Liver (tissue), 9 donors: ENCODE results near the gene RIC8B. TPM values are rescaled to one million over a fixed set of nuclear protein-coding genes. Genes with fewer than 3 reads are reported as not detected.

Source experiments
- DNase-seq: peaks from one replicate; pipeline ENCODE4 v3.0.0-alpha.2; 2017; ENCODE audit warnings: low spot score
- H3K27ac ChIP-seq, 2 donors: one replicate each; pipeline ENCODE4 v1.7.0; 2013; ENCODE audit warnings: inconsistent platforms in 2 of 2, low read length in 2 of 2, control low read depth in 1 of 2, low read depth in 1 of 2, mild to moderate bottlenecking in 1 of 2
- H3K27me3 ChIP-seq, 4 donors: one replicate each; pipeline versions ENCODE4 v1.6.1 to v1.7.0; 2013; ENCODE audit warnings: low read length in 3 of 4, inconsistent platforms in 1 of 4, mild to moderate bottlenecking in 1 of 4, moderate library complexity in 1 of 4; ENCODE audit not compliant: control insufficient read depth in 4 of 4, insufficient read depth in 4 of 4
- H3K36me3 ChIP-seq, 4 donors: one replicate each; pipeline versions ENCODE4 v1.6.1 to v1.7.0; 2013; ENCODE audit warnings: low read length in 3 of 4, mild to moderate bottlenecking in 3 of 4, low read depth in 1 of 4, moderate library complexity in 1 of 4; ENCODE audit not compliant: control insufficient read depth in 4 of 4, insufficient read depth in 3 of 4
- H3K4me1 ChIP-seq, 4 donors: one replicate each; pipeline versions ENCODE4 v1.6.1 to v1.7.0; 2013; ENCODE audit warnings: low read length in 3 of 4, mild to moderate bottlenecking in 3 of 4, moderate library complexity in 1 of 4; ENCODE audit not compliant: control insufficient read depth in 4 of 4, insufficient read depth in 4 of 4
- H3K4me3 ChIP-seq, 3 donors: one replicate each; pipeline versions ENCODE4 v1.6.1 to v1.7.0; 2013; ENCODE audit warnings: low read length in 3 of 3, control low read depth in 1 of 3, low read depth in 1 of 3, mild to moderate bottlenecking in 1 of 3
- H3K9ac ChIP-seq, 2 donors: one replicate each; pipeline ENCODE4 v1.7.0; 2013; ENCODE audit warnings: low read length in 2 of 2, mild to moderate bottlenecking in 2 of 2, moderate library complexity in 2 of 2, control low read depth in 1 of 2, low read depth in 1 of 2
- H3K9me3 ChIP-seq, 4 donors: one replicate each; pipeline versions ENCODE4 v1.6.1 to v1.7.0; 2013; ENCODE audit warnings: low read length in 3 of 4; ENCODE audit not compliant: control insufficient read depth in 4 of 4
- ATF3 ChIP-seq: IDR thresholded peaks from 2 replicates; pipeline ENCODE4 v1.6.1; 2016; ENCODE audit warnings: antibody characterized with exemption
- CTCF ChIP-seq: fragments of 150-350 bp; IDR thresholded peaks from 2 replicates; pipeline ENCODE4 v1.5.1; 2017; ENCODE audit warnings: improper control_type of control experiment, low read depth, low read length; ENCODE audit not compliant: missing input control
- EGR1 ChIP-seq, 2 donors: IDR thresholded peaks; 2 replicates each; pipeline ENCODE4 v1.6.1; 2016 to 2018; ENCODE audit warnings: antibody characterized with exemption in 2 of 2, low read depth in 2 of 2
- FOXA1 ChIP-seq: IDR thresholded peaks from 2 replicates; pipeline ENCODE4 v1.6.1; 2016; ENCODE audit warnings: antibody characterized with exemption
- FOXA2 ChIP-seq: IDR thresholded peaks from 2 replicates; pipeline ENCODE4 v1.6.1; 2016; ENCODE audit warnings: antibody characterized with exemption
- GABPA ChIP-seq, 2 donors: IDR thresholded peaks in 1 of 2; conservative IDR thresholded peaks in 1 of 2; 2 replicates each; pipeline ENCODE4 v1.6.1; 2016; ENCODE audit warnings: antibody characterized with exemption in 2 of 2, mild to moderate bottlenecking in 1 of 2, moderate library complexity in 1 of 2
- HNF4A ChIP-seq, 2 donors: conservative IDR thresholded peaks; 2 replicates each; pipeline ENCODE4 v1.6.1; 2016; ENCODE audit warnings: antibody characterized with exemption in 2 of 2, mild to moderate bottlenecking in 2 of 2
- HNF4G ChIP-seq: IDR thresholded peaks from 2 replicates; pipeline ENCODE4 v1.6.1; 2016; ENCODE audit warnings: antibody characterized with exemption
- JUND ChIP-seq, 2 donors: IDR thresholded peaks; 2 replicates each; pipeline ENCODE4 v1.6.1; 2016; ENCODE audit warnings: antibody characterized with exemption in 2 of 2
- MAX ChIP-seq: IDR thresholded peaks from 2 replicates; pipeline ENCODE4 v1.6.1; 2016; ENCODE audit warnings: antibody characterized with exemption
- NR2F2 ChIP-seq: IDR thresholded peaks from 2 replicates; pipeline ENCODE4 v1.6.1; 2016; ENCODE audit warnings: antibody characterized with exemption
- RAD21 ChIP-seq, 2 donors: IDR thresholded peaks; 2 replicates each; pipeline ENCODE4 v1.6.1; 2016; ENCODE audit warnings: antibody characterized with exemption in 2 of 2, mild to moderate bottlenecking in 2 of 2
- RXRA ChIP-seq, 2 donors: IDR thresholded peaks; 2 replicates each; pipeline ENCODE4 v1.6.1; 2017 to 2018; ENCODE audit warnings: antibody characterized with exemption in 2 of 2, mild to moderate bottlenecking in 1 of 2
- TAF1 ChIP-seq: conservative IDR thresholded peaks from 2 replicates; pipeline ENCODE4 v1.6.1; 2016; ENCODE audit warnings: antibody characterized with exemption, mild to moderate bottlenecking
- YY1 ChIP-seq: IDR thresholded peaks from 2 replicates; pipeline ENCODE4 v1.6.1; 2016; ENCODE audit warnings: antibody characterized with exemption, mild to moderate bottlenecking
- ZBTB33 ChIP-seq: IDR thresholded peaks from 2 replicates; pipeline ENCODE4 v1.6.1; 2016; ENCODE audit warnings: antibody characterized with exemption
- WGBS: extraction: QIAGEN DNeasy Blood & Tissue Kit; methylation state at CpG from one replicate; pipeline ENCODE4 v1.1.7; 2013; 5-methylcytosine and 5-hydroxymethylcytosine counted together
- polyA plus RNA-seq, 2 donors: library from polyadenylated mRNA; stranded (reverse) in 1 of 2; unstranded in 1 of 2; fragments of 200-250 nt in 1 of 2; fragments of >200 nt in 1 of 2; fragmentation: Nextera tagmentation in 1 of 2; extraction: Ambion mirVana in 1 of 2; gene quantifications; one replicate each; pipeline versions ENCODE4 v1.2.1 to v1.2.3, GENCODE V29; 2013 to 2015
- total RNA-seq, 2 donors: library from RNA; depleted of rRNA; stranded (reverse); fragments of >200 nt; gene quantifications; one replicate each; pipeline ENCODE4 v1.2.3, GENCODE V29; 2014
- TF ChIP-seq, protein P1 (sequence below): IDR thresholded peaks from 2 replicates; pipeline ENCODE4 v1.6.1; 2016; ENCODE audit warnings: antibody characterized with exemption, mild to moderate bottlenecking
- donor health status: healthy.
- donor health status: healthy.
- donor health status: healthy.
- donor health status: healthy.
- donor health status: healthy.

The RIC8B gene
- total and polyA plus RNA-seq, 4 donors: 2.7 to 15.1 (median 4.2) TPM

DNA sequence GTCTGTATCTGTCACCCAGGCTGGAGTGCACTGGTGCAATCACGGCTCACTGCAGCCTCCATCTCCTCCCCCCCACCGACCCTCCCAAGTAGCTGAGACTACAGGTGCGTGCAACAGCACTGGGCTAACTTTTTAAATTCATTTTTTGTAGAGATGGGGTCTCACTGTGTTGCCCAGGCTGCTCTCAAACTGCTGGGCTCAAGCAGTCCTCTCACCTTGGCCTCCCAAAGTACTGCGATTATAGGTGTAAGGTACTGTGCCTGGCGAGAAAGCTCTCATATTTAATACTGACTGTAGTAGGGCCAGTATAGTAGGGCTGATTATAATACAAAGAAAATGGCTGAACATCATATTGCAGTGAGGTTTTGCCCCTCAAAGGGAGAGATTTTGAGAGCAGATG, 2.4 kb downstream of the RIC8B start:
- Histone ChIP-seq H3K27me3 (no peaks in the 10 kb centered on the region), H3K9ac (no peak overlapping the region), H3K9me3 (no peaks in the 10 kb centered on the region), H3K36me3 (no peaks in the 10 kb centered on the region), H3K4me1 (peaks cover 4 to 28% (median 17%) of the 10 kb centered on the region in 4 donors), H3K27ac (no peak overlapping the region), H3K4me3 (no peak overlapping the region)
- TF ChIP-seq ZBTB33 (no peak), YY1 (no peak), EGR1 (IDR thresholded peaks at IDR 0.05; ENCODE audit: low read depth in 2 of 2) (no peak), RXRA (IDR thresholded peaks at IDR 0.05) (no peak), FOXA1 (no peak), ATF3 (no peak), JUND (IDR thresholded peaks at IDR 0.05) (no peak), NR2F2 (no peak), FOXA2 (no peak), RAD21 (IDR thresholded peaks at IDR 0.05) (no peak), HNF4A (conservative IDR thresholded peaks at IDR 0.05) (no peak), CTCF (no peak), MAX (no peak), GABPA (IDR thresholded peaks at IDR 0.05 in 1 of 2, conservative IDR thresholded peaks at IDR 0.05 in 1 of 2) (no peak)
- TF ChIP-seq, protein P1, sequence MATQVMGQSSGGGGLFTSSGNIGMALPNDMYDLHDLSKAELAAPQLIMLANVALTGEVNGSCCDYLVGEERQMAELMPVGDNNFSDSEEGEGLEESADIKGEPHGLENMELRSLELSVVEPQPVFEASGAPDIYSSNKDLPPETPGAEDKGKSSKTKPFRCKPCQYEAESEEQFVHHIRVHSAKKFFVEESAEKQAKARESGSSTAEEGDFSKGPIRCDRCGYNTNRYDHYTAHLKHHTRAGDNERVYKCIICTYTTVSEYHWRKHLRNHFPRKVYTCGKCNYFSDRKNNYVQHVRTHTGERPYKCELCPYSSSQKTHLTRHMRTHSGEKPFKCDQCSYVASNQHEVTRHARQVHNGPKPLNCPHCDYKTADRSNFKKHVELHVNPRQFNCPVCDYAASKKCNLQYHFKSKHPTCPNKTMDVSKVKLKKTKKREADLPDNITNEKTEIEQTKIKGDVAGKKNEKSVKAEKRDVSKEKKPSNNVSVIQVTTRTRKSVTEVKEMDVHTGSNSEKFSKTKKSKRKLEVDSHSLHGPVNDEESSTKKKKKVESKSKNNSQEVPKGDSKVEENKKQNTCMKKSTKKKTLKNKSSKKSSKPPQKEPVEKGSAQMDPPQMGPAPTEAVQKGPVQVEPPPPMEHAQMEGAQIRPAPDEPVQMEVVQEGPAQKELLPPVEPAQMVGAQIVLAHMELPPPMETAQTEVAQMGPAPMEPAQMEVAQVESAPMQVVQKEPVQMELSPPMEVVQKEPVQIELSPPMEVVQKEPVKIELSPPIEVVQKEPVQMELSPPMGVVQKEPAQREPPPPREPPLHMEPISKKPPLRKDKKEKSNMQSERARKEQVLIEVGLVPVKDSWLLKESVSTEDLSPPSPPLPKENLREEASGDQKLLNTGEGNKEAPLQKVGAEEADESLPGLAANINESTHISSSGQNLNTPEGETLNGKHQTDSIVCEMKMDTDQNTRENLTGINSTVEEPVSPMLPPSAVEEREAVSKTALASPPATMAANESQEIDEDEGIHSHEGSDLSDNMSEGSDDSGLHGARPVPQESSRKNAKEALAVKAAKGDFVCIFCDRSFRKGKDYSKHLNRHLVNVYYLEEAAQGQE: no peak
- no peak for DNase-seq
- 96% methylated on average over 5 of the region's 5 CpGs for WGBS

DNA sequence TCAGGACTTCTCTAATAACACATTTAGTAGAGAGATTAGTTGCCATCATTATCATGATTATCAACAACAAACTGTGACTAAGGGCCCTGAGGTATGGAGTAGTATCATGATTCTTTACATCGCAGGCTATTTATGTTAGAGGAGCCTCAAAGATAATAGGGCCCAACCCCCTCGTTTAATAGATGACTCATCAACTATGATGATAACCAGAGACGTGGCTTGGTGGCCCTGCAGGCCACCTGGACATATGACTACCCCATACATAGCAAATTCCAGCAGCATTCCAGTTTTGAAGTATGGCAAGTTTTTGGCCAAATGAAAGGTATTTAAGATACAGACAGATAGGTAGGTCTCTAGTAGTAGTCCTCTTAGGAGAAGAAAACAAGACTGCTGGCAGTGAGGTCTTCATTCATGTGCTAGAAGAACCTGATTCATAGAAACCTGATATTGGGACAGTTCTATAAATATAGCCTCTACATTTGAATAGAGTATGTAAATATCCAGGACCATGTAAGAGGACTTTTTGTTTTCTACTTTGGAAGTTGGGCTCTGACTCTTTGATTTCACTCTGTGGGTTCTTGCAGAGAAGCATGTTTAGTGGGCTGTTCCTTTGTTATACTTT, 5.6 kb downstream of the RIC8B start:
- Histone ChIP-seq H3K36me3 (peaks cover 0 to 5% (median 2%) of the 10 kb centered on the region in 4 donors), H3K9me3 (no peaks in the 10 kb centered on the region), H3K27ac (no peak overlapping the region), H3K4me1 (peaks cover 7 to 31% (median 14%) of the 10 kb centered on the region in 4 donors), H3K9ac (no peak overlapping the region), H3K4me3 (no peak overlapping the region), H3K27me3 (no peaks in the 10 kb centered on the region)
- 53% methylated on average over 3 of the region's 3 CpGs for WGBS
- DNase-seq: no peak
- TF ChIP-seq EGR1 (IDR thresholded peaks at IDR 0.05; ENCODE audit: low read depth in 2 of 2): no peak
- no peak for TF ChIP-seq RAD21 (IDR thresholded peaks at IDR 0.05)
- no peak for TF ChIP-seq MAX
- TF ChIP-seq CTCF: no peak
- no peak for TF ChIP-seq TAF1
- TF ChIP-seq ATF3: no peak
- no peak for TF ChIP-seq ZBTB33
- no peak for TF ChIP-seq FOXA2
- TF ChIP-seq GABPA (IDR thresholded peaks at IDR 0.05 in 1 of 2, conservative IDR thresholded peaks at IDR 0.05 in 1 of 2): no peak
- no peak for TF ChIP-seq FOXA1
- TF ChIP-seq YY1: no peak
- no peak for TF ChIP-seq RXRA (IDR thresholded peaks at IDR 0.05)
- no peak for TF ChIP-seq JUND (IDR thresholded peaks at IDR 0.05)
- no peak for TF ChIP-seq HNF4G
- no peak for TF ChIP-seq HNF4A (conservative IDR thresholded peaks at IDR 0.05)
